HG02840 (cell line): ENCODE measurements around the gene FRMD3.

Source experiments
- ATAC-seq: cut with Tn5 transposase; IDR thresholded peaks from one replicate; pipeline ENCODE4 v1.9.1; 2021; ENCODE audit warnings: mild to moderate bottlenecking, moderate library complexity, moderate number of reproducible peaks; ENCODE audit not compliant: unreplicated experiment, low FRiP score

The FRMD3 gene

GRCh38 chr9:83346655-83347420 is 191.4 kb downstream of the FRMD3 start:
- no peak for ATAC-seq

GRCh38 chr9:83343366-83343999 is 194.7 kb downstream of the FRMD3 start:
- no peak for ATAC-seq

GRCh38 chr9:83342731-83343130 is 195.5 kb downstream of the FRMD3 start:
- ATAC-seq = no peak

- no peak for ATAC-seq
Measured at GRCh38 chr9:83342006-83342405, 196.2 kb downstream of the FRMD3 start.

- ATAC-seq = no peak
Measured at GRCh38 chr9:83340451-83340850, 197.8 kb downstream of the FRMD3 start.

GRCh38 chr9:83339435-83339834 is 198.8 kb downstream of the FRMD3 start:
- ATAC-seq = no peak

- ATAC-seq = no peak
Measured at GRCh38 chr9:83336706-83337105, 201.5 kb downstream of the FRMD3 start.

- no peak for ATAC-seq
Measured at GRCh38 chr9:83334320-83334719, 203.9 kb downstream of the FRMD3 start.

- ATAC-seq = no peak
Measured at GRCh38 chr9:83330207-83331196, 207.7 kb downstream of the FRMD3 start.

GRCh38 chr9:83327750-83328622 is 210.2 kb downstream of the FRMD3 start:
- no peak for ATAC-seq

- ATAC-seq = no peak
Measured at GRCh38 chr9:83327323-83327722, 210.9 kb downstream of the FRMD3 start.

- ATAC-seq = no peak
Measured at GRCh38 chr9:83323148-83323547, 215.1 kb downstream of the FRMD3 start.

- ATAC-seq = no peak
Measured at GRCh38 chr9:83322438-83322837, 215.8 kb downstream of the FRMD3 start.

- ATAC-seq = no peak
Measured at GRCh38 chr9:83317244-83317643, 221.0 kb downstream of the FRMD3 start.

GRCh38 chr9:83315649-83316048 is 222.6 kb downstream of the FRMD3 start:
- no peak for ATAC-seq

- no peak for ATAC-seq
Measured at GRCh38 chr9:83313781-83314180, 224.4 kb downstream of the FRMD3 start.

- ATAC-seq = no peak
Measured at GRCh38 chr9:83312537-83312936, 225.7 kb downstream of the FRMD3 start.

- ATAC-seq = no peak
Measured at GRCh38 chr9:83307066-83307724, 231.0 kb downstream of the FRMD3 start.

- no peak for ATAC-seq
Measured at GRCh38 chr9:83304686-83305085, 233.5 kb downstream of the FRMD3 start.
